ENCODE data around the gene OR13C9.
"Not testable (repeated sequence)": the region's sequence is repeated elsewhere in the genome, so short reads cannot be mapped to it uniquely, and the experiment has no call there.

OR13C9 gene

GRCh38 chr9:104618104-104618503 is at the start of gene OR13C9:
Gene OR13C9, minus strand, starts transcription at chr9:104618204. Its CDS starts 0 bp downstream, at chr9:104618204.
- DNase-seq, result no peak

GRCh38 chr9:104658496-104659195 is 40.6 kb upstream of the OR13C9 start:
- DNase-seq, result no peak

GRCh38 chr9:104635456-104635855 is 17.5 kb upstream of the OR13C9 start:
- no peak for DNase-seq

GRCh38 chr9:104633976-104634520 is 16.0 kb upstream of the OR13C9 start:
- no peak for DNase-seq

GRCh38 chr9:104625964-104626363 is 8.0 kb upstream of the OR13C9 start:
- not testable (repeated sequence) for DNase-seq

GRCh38 chr9:104617418-104617817 is 586 bp downstream of the OR13C9 start:
- no peak for DNase-seq

GRCh38 chr9:104611213-104611612 is 6.8 kb downstream of the OR13C9 start:
- no peak for DNase-seq

GRCh38 chr9:104608336-104608735 is 9.7 kb downstream of the OR13C9 start:
- no peak for DNase-seq

GRCh38 chr9:104606152-104606551 is 11.9 kb downstream of the OR13C9 start:
- DNase-seq, result no peak

- DNase-seq, result not testable (repeated sequence)
These were observed 12.5 kb downstream of the OR13C9 start, which contains the start of gene OR13C2 for GRCh38 chr9:104605527-104605926. Gene OR13C2, minus strand, starts transcription at chr9:104605627. Its CDS starts 0 bp downstream, at chr9:104605627.

GRCh38 chr9:104604801-104605200 is 13.2 kb downstream of the OR13C9 start:
- DNase-seq, result no peak

GRCh38 chr9:104599313-104599712 is 18.7 kb downstream of the OR13C9 start, which contains the start of gene OR13C5:
Gene OR13C5, minus strand, starts transcription at chr9:104599413. Its CDS starts 0 bp downstream, at chr9:104599413.
- DNase-seq, result not testable (repeated sequence)

GRCh38 chr9:104598749-104599148 is 19.3 kb downstream of the OR13C9 start:
- DNase-seq, result not testable (repeated sequence)

- DNase-seq, result no peak
These were observed 28.4 kb downstream of the OR13C9 start for GRCh38 chr9:104589626-104590025.

- no peak for DNase-seq
These were observed 31.4 kb downstream of the OR13C9 start for GRCh38 chr9:104586496-104587180.

- no peak for DNase-seq
These were observed 37.4 kb downstream of the OR13C9 start for GRCh38 chr9:104580562-104580961.

- DNase-seq, result no peak
These were observed 40.7 kb downstream of the OR13C9 start for GRCh38 chr9:104577263-104577662.

- no peak for DNase-seq
These were observed 42.5 kb downstream of the OR13C9 start for GRCh38 chr9:104575456-104575855.

- DNase-seq, result no peak
These were observed 45.4 kb downstream of the OR13C9 start for GRCh38 chr9:104572612-104573011.

- no peak for DNase-seq
These were observed 49.1 kb downstream of the OR13C9 start, which contains the start of gene OR13C8 for GRCh38 chr9:104568868-104569267. Gene OR13C8, plus strand, starts transcription at chr9:104569168. Its CDS starts 0 bp downstream, at chr9:104569168.
